Endothelial cell of umbilical vein (primary cell): Measurements from ENCODE around the gene MINAR1. TPM values are rescaled to one million over a fixed set of nuclear protein-coding genes. Genes with fewer than 3 reads are reported as not detected.

Experiments used
- BruUV-seq: library from RNA; stranded (reverse); fragments of 400-500 nt; replicated peaks from 2 replicates; lab custom pipeline; 2021; lab: Mats Ljungman, UMichigan
- CTCF ChIA-PET: fragments of 300-600, 350-600 bp; sonication (Branson Sonifier 250); formaldehyde crosslinking; loops from one replicate; lab custom pipeline; 2021; ENCODE audit warnings: antibody characterized with exemption, inconsistent platforms; lab: Charles Lee
- POLR2A ChIA-PET: fragments of 300-600, 350-600 bp; sonication (Branson Sonifier 250); formaldehyde crosslinking; loops from one replicate; lab custom pipeline; 2021; ENCODE audit warnings: antibody characterized with exemption, inconsistent platforms; lab: Charles Lee
- DNase-seq: peaks from one replicate; pipeline ENCODE4 v3.0.0-alpha.2; 2011; ENCODE audit warnings: low read depth, low spot score
- FAIRE-seq: peaks from 2 replicates; lab custom pipeline; 2011; peaks lifted over from hg19 to GRCh38; lab: Jason Lieb, UNC
- H2AFZ ChIP-seq: 2 replicates; pipeline ENCODE4 v1.6.0; 2012; ENCODE audit warnings: low read depth, low read length, control low read depth, inconsistent platforms
- H3K27ac ChIP-seq: 2 replicates; pipeline ENCODE4 v1.5.1; 2011; ENCODE audit warnings: low read depth, mild to moderate bottlenecking, control low read depth, low read length, moderate library complexity; ENCODE audit not compliant: insufficient read depth
- H3K27me3 ChIP-seq, 2 experiments: 2 replicates each; pipeline versions ENCODE4 v1.6.0 to v1.6.1; 2011; ENCODE audit warnings: low read length in 2 of 2, mixed read lengths in 1 of 2; ENCODE audit not compliant: control insufficient read depth in 2 of 2, insufficient read depth in 2 of 2
- H3K36me3 ChIP-seq, 2 experiments: 2 replicates in 1 of 2; 3 replicates in 1 of 2; pipeline ENCODE4 v1.5.1; 2011; ENCODE audit warnings: low read length in 2 of 2, mild to moderate bottlenecking in 1 of 2, moderate library complexity in 1 of 2; ENCODE audit not compliant: control insufficient read depth in 2 of 2, insufficient read depth in 2 of 2; ENCODE audit errors: extremely low read depth in 1 of 2
- H3K4me1 ChIP-seq: 3 replicates; pipeline ENCODE4 v1.5.1; 2011; ENCODE audit warnings: mild to moderate bottlenecking, low read length; ENCODE audit not compliant: control insufficient read depth, insufficient read depth; ENCODE audit errors: extremely low read depth
- H3K4me2 ChIP-seq: 2 replicates; pipeline ENCODE4 v1.6.1; 2011; ENCODE audit warnings: low read length, control low read depth, mixed read lengths; ENCODE audit not compliant: insufficient read depth
- H3K4me3 ChIP-seq, 3 experiments: fragments of 200-600 bp in 1 of 3; sonication (generic), shearing (Covaris generic) in 1 of 3; replicated peaks in 1 of 3; 2 replicates each; pipeline ENCODE4 v1.5.1; 2011 to 2016; ENCODE audit warnings: control low read depth in 3 of 3, low read length in 3 of 3, mild to moderate bottlenecking in 2 of 3, inconsistent platforms in 1 of 3, low read depth in 1 of 3, moderate library complexity in 1 of 3; ENCODE audit not compliant: insufficient read depth in 1 of 3
- H3K79me2 ChIP-seq: 2 replicates; pipeline ENCODE4 v1.6.0; 2012; ENCODE audit warnings: low read length, inconsistent platforms; ENCODE audit not compliant: control insufficient read depth, insufficient read depth
- H3K9ac ChIP-seq: replicated peaks from 2 replicates; pipeline ENCODE3; 2011; ENCODE audit warnings: low read length, control low read depth; ENCODE audit not compliant: insufficient read depth; ENCODE audit errors: extremely low read depth
- H3K9me1 ChIP-seq: replicated peaks from 3 replicates; pipeline ENCODE4 v1.6.0; 2011; ENCODE audit warnings: mild to moderate bottlenecking, low read length; ENCODE audit not compliant: control insufficient read depth, insufficient read depth; ENCODE audit errors: extremely low read depth
- H3K9me3 ChIP-seq: replicated peaks from 2 replicates; pipeline ENCODE4 v1.5.1; 2012; ENCODE audit warnings: low read length, inconsistent platforms; ENCODE audit not compliant: control insufficient read depth, insufficient read depth
- H4K20me1 ChIP-seq: replicated peaks from 2 replicates; pipeline ENCODE3; 2011; ENCODE audit warnings: mild to moderate bottlenecking, low read length; ENCODE audit not compliant: control insufficient read depth, insufficient read depth; ENCODE audit errors: extremely low read depth
- EZH2 ChIP-seq: IDR thresholded peaks from 2 replicates; pipeline ENCODE4 v1.6.1; 2012; ENCODE audit warnings: borderline replicate concordance, low read depth, mild to moderate bottlenecking, moderate library complexity, low read length, inconsistent platforms; ENCODE audit not compliant: severe bottlenecking
- FOS ChIP-seq: IDR thresholded peaks from 2 replicates; pipeline ENCODE4 v1.6.1; 2011; ENCODE audit warnings: mild to moderate bottlenecking, low read length, moderate library complexity, borderline replicate concordance; ENCODE audit not compliant: insufficient read depth
- GATA2 ChIP-seq: IDR thresholded peaks from 2 replicates; pipeline ENCODE4 v1.7.0; 2011; ENCODE audit warnings: low read depth, mild to moderate bottlenecking, moderate library complexity, mixed read lengths, low read length; ENCODE audit not compliant: insufficient read length, insufficient read depth
- JUN ChIP-seq: IDR thresholded peaks from 2 replicates; pipeline ENCODE4 v1.6.1; 2011; ENCODE audit warnings: borderline replicate concordance, low read depth; ENCODE audit not compliant: insufficient read length, insufficient read depth
- MYC ChIP-seq: IDR thresholded peaks from one replicate; pipeline ENCODE4 v1.6.1; 2011; ENCODE audit warnings: mild to moderate bottlenecking, low read depth, low read length
- POLR2A ChIP-seq: IDR thresholded peaks from 2 replicates; pipeline ENCODE4 v1.6.1; 2012; ENCODE audit warnings: low read depth, mild to moderate bottlenecking, control low read depth, low read length
- POLR2AphosphoS5 ChIP-seq: IDR thresholded peaks from 2 replicates; pipeline ENCODE4 v1.6.1; 2012; ENCODE audit warnings: low read depth, mild to moderate bottlenecking, control low read depth, low read length, moderate library complexity; ENCODE audit not compliant: insufficient read depth
- dilution Hi-C: fragments of 300-500 bp; cut with MboI; formaldehyde crosslinking; loops from one replicate; pipeline ENCODE4 v1.15.0; 2019; ENCODE audit warnings: low sequenced_read_pairs; ENCODE audit not compliant: extremely low pct_ligation_motif_present
- intact Hi-C: fragments of 100-400 bp; cut with micrococcal nuclease; formaldehyde crosslinking; loops from one replicate; pipeline ENCODE4 v1.10.0; 2022
- polyA plus RNA-seq, 4 experiments: library from polyadenylated mRNA; depleted of rRNA in 3 of 4; stranded (reverse) in 3 of 4; unstranded in 1 of 4; fragments of >200 nt; gene quantifications; 2 replicates each; pipeline versions ENCODE4 v1.2.1 to v1.2.3, GENCODE V29; 2011 to 2012; ENCODE audit warnings: missing spikeins in 1 of 4
- total RNA-seq: library from RNA; stranded (reverse); gene quantifications from 2 replicates; pipeline ENCODE4 v1.2.3, GENCODE V29; 2021
- TF ChIP-seq, protein P1 (sequence below): IDR thresholded peaks from 2 replicates; pipeline ENCODE4 v1.6.1; 2011; ENCODE audit not compliant: insufficient read depth, insufficient read length
- TF ChIP-seq, protein P2 (sequence below), 2 donors: IDR thresholded peaks; 1 replicate in 1 of 2; 2 replicates in 1 of 2; pipeline ENCODE4 v1.5.1; 2011; ENCODE audit warnings: low read length in 2 of 2, mild to moderate bottlenecking in 2 of 2, moderate library complexity in 2 of 2, control low read depth in 1 of 2, inconsistent platforms in 1 of 2, low read depth in 1 of 2; ENCODE audit not compliant: insufficient read depth in 1 of 2; ENCODE audit errors: extremely low read depth in 1 of 2

The MINAR1 gene
- total and polyA plus RNA-seq, 2 donors (not counting 3 experiments of a cell fraction or from before 2014, with no cell fraction given), result 0.33 to 0.93 TPM

DNA sequence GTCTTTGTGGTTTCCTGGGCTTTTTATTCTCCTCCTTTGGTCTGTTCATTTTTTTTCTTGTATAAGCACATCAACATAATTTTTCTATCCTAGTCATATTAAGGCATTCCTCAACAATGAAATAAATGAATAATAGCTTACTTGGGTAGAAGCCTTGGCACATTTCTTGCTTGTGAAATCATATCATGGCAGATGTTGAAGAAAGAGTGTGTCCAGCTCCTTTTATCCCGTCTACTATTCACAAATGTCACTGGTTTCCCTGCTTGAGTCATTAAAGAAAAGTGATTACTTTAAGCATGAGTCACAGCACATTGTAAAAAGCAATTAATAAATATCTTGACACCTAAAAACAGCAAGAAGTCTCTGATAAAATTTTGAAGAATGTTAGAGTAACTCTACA is 42.1 kb downstream of the MINAR1 start:
- BruUV-seq, result no TSS peak
- ChIA-PET CTCF (interaction anchor here (1.4 kb wide), 1 partner anchor 43 kb away, joined by 3 read pairs; no protein-coding TSS in a partner anchor), POLR2A (no interaction called here)
- H3K79me2 ChIP-seq, result no peaks in the 10 kb centered on the region
- H3K36me3 ChIP-seq, result no peaks in the 10 kb centered on the region
- TF ChIP-seq POLR2AphosphoS5 (no peak), MYC (no peak), FOS (no peak), GATA2 (no peak), POLR2A (no peak), JUN (no peak), EZH2 (no peak)
- TF ChIP-seq, protein P1, sequence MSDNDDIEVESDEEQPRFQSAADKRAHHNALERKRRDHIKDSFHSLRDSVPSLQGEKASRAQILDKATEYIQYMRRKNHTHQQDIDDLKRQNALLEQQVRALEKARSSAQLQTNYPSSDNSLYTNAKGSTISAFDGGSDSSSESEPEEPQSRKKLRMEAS, result no peak
- TF ChIP-seq, protein P2, sequence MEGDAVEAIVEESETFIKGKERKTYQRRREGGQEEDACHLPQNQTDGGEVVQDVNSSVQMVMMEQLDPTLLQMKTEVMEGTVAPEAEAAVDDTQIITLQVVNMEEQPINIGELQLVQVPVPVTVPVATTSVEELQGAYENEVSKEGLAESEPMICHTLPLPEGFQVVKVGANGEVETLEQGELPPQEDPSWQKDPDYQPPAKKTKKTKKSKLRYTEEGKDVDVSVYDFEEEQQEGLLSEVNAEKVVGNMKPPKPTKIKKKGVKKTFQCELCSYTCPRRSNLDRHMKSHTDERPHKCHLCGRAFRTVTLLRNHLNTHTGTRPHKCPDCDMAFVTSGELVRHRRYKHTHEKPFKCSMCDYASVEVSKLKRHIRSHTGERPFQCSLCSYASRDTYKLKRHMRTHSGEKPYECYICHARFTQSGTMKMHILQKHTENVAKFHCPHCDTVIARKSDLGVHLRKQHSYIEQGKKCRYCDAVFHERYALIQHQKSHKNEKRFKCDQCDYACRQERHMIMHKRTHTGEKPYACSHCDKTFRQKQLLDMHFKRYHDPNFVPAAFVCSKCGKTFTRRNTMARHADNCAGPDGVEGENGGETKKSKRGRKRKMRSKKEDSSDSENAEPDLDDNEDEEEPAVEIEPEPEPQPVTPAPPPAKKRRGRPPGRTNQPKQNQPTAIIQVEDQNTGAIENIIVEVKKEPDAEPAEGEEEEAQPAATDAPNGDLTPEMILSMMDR (IDR thresholded peaks at IDR 0.05; ENCODE audit: extremely low read depth in 1 of 2, insufficient read depth in 1 of 2, low read depth in 1 of 2, low read length in 2 of 2), result no peak
- no peak overlapping the region for H3K4me2 ChIP-seq
- no peaks in the 10 kb centered on the region for H3K9me1 ChIP-seq
- H3K4me1 ChIP-seq, result no peaks in the 10 kb centered on the region
- no peaks in the 10 kb centered on the region for H3K9me3 ChIP-seq
- intact Hi-C loops (no loop called here), dilution Hi-C loops (no loop called here)
- no peaks in the 10 kb centered on the region for H3K27me3 ChIP-seq
- H3K9ac ChIP-seq, result no peak overlapping the region
- no peak overlapping the region for H3K4me3 ChIP-seq
- no peak overlapping the region for H2AFZ ChIP-seq
- DNase-seq (no peak), FAIRE-seq (no peak)
- H4K20me1 ChIP-seq, result no peaks in the 10 kb centered on the region
- H3K27ac ChIP-seq, result no peak overlapping the region
